C4-2B (cell line): ENCODE results near the gene FHOD3.

Experiments used
- CTCF ChIP-seq: fragments of 450-650 bp; conservative IDR thresholded peaks from 2 replicates; pipeline ENCODE4 v1.5.1; 2017; ENCODE audit warnings: mild to moderate bottlenecking
- ZFX ChIP-seq: fragments of 450-650 bp; IDR thresholded peaks from 2 replicates; pipeline ENCODE4 v1.6.1; 2017

GRCh38 chr18:36658611-36659010 is 361.1 kb downstream of the FHOD3 start:
- TF ChIP-seq CTCF (no peak), ZFX (no peak)
